Testis (tissue), 2 donors: Measurements from ENCODE around the gene MAJIN.

Experiments used
- CTCF ChIP-seq, 3 experiments: fragments of 450-650 bp in 2 of 3; fragments of 200-600 bp in 1 of 3; sonication (generic) in 1 of 3; IDR thresholded peaks; one replicate each; pipeline ENCODE4 v1.5.1; 2016 to 2019; ENCODE audit warnings: antibody characterized with exemption in 3 of 3, mild to moderate bottlenecking in 2 of 3, moderate library complexity in 1 of 3
- POLR2A ChIP-seq: fragments of 450-650 bp; IDR thresholded peaks from one replicate; pipeline ENCODE4 v1.6.1; 2017; ENCODE audit warnings: antibody characterized with exemption, mild to moderate bottlenecking, moderate library complexity

DNA sequence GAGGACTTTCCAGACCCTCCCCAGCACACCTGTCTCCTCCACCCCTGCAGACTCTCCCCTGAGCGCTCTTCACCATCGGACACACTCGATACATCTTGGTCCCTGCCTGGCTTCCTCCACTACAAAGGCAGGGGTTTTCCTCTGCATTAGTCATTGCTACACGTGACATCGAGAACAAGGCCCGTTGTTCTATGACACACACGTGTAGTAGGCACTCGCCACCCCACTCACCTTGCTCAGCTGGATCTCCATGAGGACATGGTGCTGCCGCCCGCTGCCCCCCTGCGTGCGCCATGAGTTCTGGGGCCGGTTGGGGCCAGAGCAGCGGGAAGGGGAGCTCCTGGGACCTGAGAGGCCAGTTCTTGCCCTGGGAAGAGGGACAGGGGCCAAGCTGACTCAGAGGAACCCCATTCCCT is 71.6 kb downstream of the MAJIN start:
- TF ChIP-seq CTCF (IDR thresholded peaks at IDR 0.05) = no peak
- TF ChIP-seq POLR2A = no peak
